Measurements from ENCODE around the gene KCNN1. TPM values are rescaled to one million over a fixed set of nuclear protein-coding genes. Genes with fewer than 3 reads are reported as not detected.

The KCNN1 gene
- total and polyA plus RNA-seq, 4 donors = 0.14 to 0.60 (median 0.19) TPM; not detected in 1

- H3K4me1 ChIP-seq (ENCODE audit: control insufficient read depth in 5 of 5, insufficient read depth in 5 of 5, low read length in 5 of 5) = peaks cover 0 to 13% (median 5%) of the 10 kb centered on the region in 5 donors
- WGBS, 2 donors = 67 to 93% methylated on average over 11 of the region's 11 CpGs
Observed at GRCh38 chr19:18010149-18010548, 43.2 kb downstream of the KCNN1 start.

GRCh38 chr19:18013210-18014111 lies 46.6 kb downstream of the KCNN1 start:
- no peak for DNase-seq

More at GRCh38 chr19:18010149-18010548, 43.2 kb downstream of the KCNN1 start:
- ATAC-seq (ENCODE audit: insufficient read depth, low FRiP score) (no peak), DNase-seq (no peak)
- no peak overlapping the region for H3K9ac ChIP-seq (ENCODE audit: insufficient read depth in 1 of 2, low read length in 2 of 2)
- TF ChIP-seq CTCF (IDR thresholded peaks at IDR 0.05; ENCODE audit: control extremely low read depth, extremely low read depth) = no peak
- H3K27ac ChIP-seq (ENCODE audit: low read depth in 1 of 2, low read length in 1 of 2) = no peak overlapping the region
- H3K27me3 ChIP-seq (ENCODE audit: control insufficient read depth in 3 of 3, insufficient read depth in 3 of 3, low read length in 2 of 3) = no peaks in the 10 kb centered on the region
- H3K4me3 ChIP-seq = peak overlapping the region; percentile 83
- H3K9me3 ChIP-seq (ENCODE audit: control insufficient read depth in 4 of 4, insufficient read depth in 3 of 4, low read length in 3 of 4) = no peaks in the 10 kb centered on the region
- H3K36me3 ChIP-seq (ENCODE audit: control insufficient read depth in 4 of 4, insufficient read depth in 4 of 4, low read length in 4 of 4) = peaks cover 0 to 42% (median 0%) of the 10 kb centered on the region in 4 donors

DNA sequence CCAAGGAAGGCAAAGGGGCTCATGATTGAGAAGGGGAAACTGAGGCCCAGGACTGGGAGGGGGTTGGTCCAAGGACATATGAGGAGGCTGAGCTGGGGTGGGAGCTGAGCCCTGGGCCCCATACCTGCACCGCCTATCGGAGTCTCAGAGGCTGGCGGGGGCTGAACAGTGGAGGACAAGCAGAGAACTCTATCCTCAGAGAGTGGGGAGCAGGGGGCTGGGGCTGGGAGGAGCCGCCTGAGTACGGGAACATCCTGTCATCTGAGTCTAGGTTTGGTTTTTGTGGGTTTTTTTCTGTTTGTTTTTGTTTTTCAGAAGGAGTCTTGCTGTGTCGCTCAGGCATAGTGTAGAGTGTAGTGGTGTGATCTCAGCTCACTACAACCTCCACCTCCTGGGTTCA lies 47.3 kb downstream of the KCNN1 start:
- TF ChIP-seq CTCF (IDR thresholded peaks at IDR 0.05; ENCODE audit: control extremely low read depth, extremely low read depth) = no peak
- 89 to 90% methylated on average over 6 of the region's 6 CpGs for WGBS, 2 donors

More at GRCh38 chr19:18013210-18014111, 46.6 kb downstream of the KCNN1 start:
- no peak overlapping the region for H3K4me3 ChIP-seq
- no peaks in the 10 kb centered on the region for H3K9me3 ChIP-seq (ENCODE audit: control insufficient read depth in 4 of 4, insufficient read depth in 3 of 4, low read length in 3 of 4)
- H3K27me3 ChIP-seq (ENCODE audit: control insufficient read depth in 3 of 3, insufficient read depth in 3 of 3, low read length in 2 of 3) = no peaks in the 10 kb centered on the region
- no peak for ATAC-seq (ENCODE audit: insufficient read depth, low FRiP score)
- H3K9ac ChIP-seq (ENCODE audit: insufficient read depth in 1 of 2, low read length in 2 of 2) = no peak overlapping the region
- peaks cover 0 to 49% (median 0%) of the 10 kb centered on the region in 4 donors for H3K36me3 ChIP-seq (ENCODE audit: control insufficient read depth in 4 of 4, insufficient read depth in 4 of 4, low read length in 4 of 4)
- TF ChIP-seq CTCF (IDR thresholded peaks at IDR 0.05; ENCODE audit: control extremely low read depth, extremely low read depth) = no peak
- peak overlapping the region in 1 of 2 donors; percentile 9 for H3K27ac ChIP-seq (ENCODE audit: low read depth in 1 of 2, low read length in 1 of 2)
- peaks cover 0 to 8% (median under 1%) of the 10 kb centered on the region in 5 donors for H3K4me1 ChIP-seq (ENCODE audit: control insufficient read depth in 5 of 5, insufficient read depth in 5 of 5, low read length in 5 of 5)
- 75 to 80% methylated on average over 17 of the region's 17 CpGs for WGBS, 2 donors

More for the DNA sequence above, 47.3 kb downstream of the KCNN1 start:
- Histone ChIP-seq H3K9me3 (ENCODE audit: control insufficient read depth in 4 of 4, insufficient read depth in 3 of 4, low read length in 3 of 4) (no peaks in the 10 kb centered on the region), H3K27ac (ENCODE audit: low read depth in 1 of 2, low read length in 1 of 2) (peak overlapping the region in 1 of 2 donors; percentile 9), H3K4me1 (ENCODE audit: control insufficient read depth in 5 of 5, insufficient read depth in 5 of 5, low read length in 5 of 5) (peaks cover 0 to 9% (median 0%) of the 10 kb centered on the region in 5 donors), H3K4me3 (no peak overlapping the region), H3K9ac (ENCODE audit: insufficient read depth in 1 of 2, low read length in 2 of 2) (no peak overlapping the region), H3K27me3 (ENCODE audit: control insufficient read depth in 3 of 3, insufficient read depth in 3 of 3, low read length in 2 of 3) (no peaks in the 10 kb centered on the region), H3K36me3 (ENCODE audit: control insufficient read depth in 4 of 4, insufficient read depth in 4 of 4, low read length in 4 of 4) (peaks cover 0 to 45% (median 0%) of the 10 kb centered on the region in 4 donors)
- ATAC-seq (ENCODE audit: insufficient read depth, low FRiP score) (no peak), DNase-seq (no peak)

Measured in lung (tissue), 12 donors.